ENCODE results near the gene ZFAND6.

ZFAND6 gene

GRCh38 chr15:80185152-80185551 lies 125.7 kb downstream of the ZFAND6 start:
- no peak overlapping the region for H3K4me3 ChIP-seq (ENCODE audit: low read length)
- H3K4me1 ChIP-seq (ENCODE audit: control insufficient read depth, insufficient read depth, low read length): no peaks in the 10 kb centered on the region
- H3K27me3 ChIP-seq (ENCODE audit: control insufficient read depth, insufficient read depth, low read length): no peaks in the 10 kb centered on the region
- DNase-seq (ENCODE audit: low read depth, low spot score): no peak
- WGBS (ENCODE audit: insufficient coverage, insufficient read length): no CpG with 5 or more reads among the region's 2 CpGs
- H3K36me3 ChIP-seq (ENCODE audit: control insufficient read depth, insufficient read depth, low read length): 0 out of 2 replicates have a peak, but pooled peaks cover 2% of the 10 kb centered on the region
- H3K9me3 ChIP-seq (ENCODE audit: control insufficient read depth, insufficient read depth, low read length): no peaks in the 10 kb centered on the region
- no peak overlapping the region for H3K27ac ChIP-seq (ENCODE audit: low read length)

- Histone ChIP-seq H3K9me3 (ENCODE audit: control insufficient read depth, insufficient read depth, low read length) (no peaks in the 10 kb centered on the region), H3K27me3 (ENCODE audit: control insufficient read depth, insufficient read depth, low read length) (no peaks in the 10 kb centered on the region), H3K4me3 (ENCODE audit: low read length) (no peak overlapping the region), H3K27ac (ENCODE audit: low read length) (no peak overlapping the region), H3K4me1 (ENCODE audit: control insufficient read depth, insufficient read depth, low read length) (no peaks in the 10 kb centered on the region), H3K36me3 (ENCODE audit: control insufficient read depth, insufficient read depth, low read length) (0 out of 2 replicates have a peak, but pooled peaks cover 2% of the 10 kb centered on the region)
- WGBS (ENCODE audit: insufficient coverage, insufficient read length): no CpG with 5 or more reads among the region's 7 CpGs
- DNase-seq (ENCODE audit: low read depth, low spot score): no peak
Measured at GRCh38 chr15:80186066-80186465, 126.6 kb downstream of the ZFAND6 start.

DNA sequence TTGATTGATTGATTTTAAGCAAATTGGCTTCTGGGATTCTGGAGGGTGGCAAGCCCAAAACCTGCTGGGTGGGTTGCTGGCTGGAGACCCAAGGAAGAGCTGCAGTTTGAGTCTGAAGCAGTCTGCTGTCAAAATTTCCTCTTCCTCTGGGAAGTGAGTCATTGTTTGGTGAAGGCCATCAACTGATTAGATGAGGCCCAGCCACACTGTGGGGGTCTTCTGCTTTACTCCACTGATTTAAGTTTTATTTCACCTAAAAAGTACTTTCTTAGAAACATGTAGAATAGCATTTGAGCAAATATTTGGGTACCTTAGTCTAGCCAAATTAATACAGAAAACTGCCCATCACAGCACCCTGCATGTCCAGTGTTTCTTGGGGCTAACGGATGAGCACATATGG lies 127.1 kb downstream of the ZFAND6 start:
- H3K27me3 ChIP-seq (ENCODE audit: control insufficient read depth, insufficient read depth, low read length): no peaks in the 10 kb centered on the region
- no peak overlapping the region for H3K27ac ChIP-seq (ENCODE audit: low read length)
- no peaks in the 10 kb centered on the region for H3K9me3 ChIP-seq (ENCODE audit: control insufficient read depth, insufficient read depth, low read length)
- WGBS (ENCODE audit: insufficient coverage, insufficient read length): no CpG with 5 or more reads among the region's 1 CpG
- no peak overlapping the region for H3K4me3 ChIP-seq (ENCODE audit: low read length)
- H3K36me3 ChIP-seq (ENCODE audit: control insufficient read depth, insufficient read depth, low read length): 0 out of 2 replicates have a peak, but pooled peaks cover 2% of the 10 kb centered on the region
- no peaks in the 10 kb centered on the region for H3K4me1 ChIP-seq (ENCODE audit: control insufficient read depth, insufficient read depth, low read length)
- no peak for DNase-seq (ENCODE audit: low read depth, low spot score)

Data from iPS DF 6.9 (cell line).